GM19467 (cell line): ENCODE results near the gene THOC6.

Experiments used
- ATAC-seq: cut with Tn5 transposase; IDR thresholded peaks from one replicate; pipeline ENCODE4 v1.9.1; 2021; ENCODE audit warnings: mild to moderate bottlenecking, moderate library complexity; ENCODE audit not compliant: unreplicated experiment

The THOC6 gene

DNA sequence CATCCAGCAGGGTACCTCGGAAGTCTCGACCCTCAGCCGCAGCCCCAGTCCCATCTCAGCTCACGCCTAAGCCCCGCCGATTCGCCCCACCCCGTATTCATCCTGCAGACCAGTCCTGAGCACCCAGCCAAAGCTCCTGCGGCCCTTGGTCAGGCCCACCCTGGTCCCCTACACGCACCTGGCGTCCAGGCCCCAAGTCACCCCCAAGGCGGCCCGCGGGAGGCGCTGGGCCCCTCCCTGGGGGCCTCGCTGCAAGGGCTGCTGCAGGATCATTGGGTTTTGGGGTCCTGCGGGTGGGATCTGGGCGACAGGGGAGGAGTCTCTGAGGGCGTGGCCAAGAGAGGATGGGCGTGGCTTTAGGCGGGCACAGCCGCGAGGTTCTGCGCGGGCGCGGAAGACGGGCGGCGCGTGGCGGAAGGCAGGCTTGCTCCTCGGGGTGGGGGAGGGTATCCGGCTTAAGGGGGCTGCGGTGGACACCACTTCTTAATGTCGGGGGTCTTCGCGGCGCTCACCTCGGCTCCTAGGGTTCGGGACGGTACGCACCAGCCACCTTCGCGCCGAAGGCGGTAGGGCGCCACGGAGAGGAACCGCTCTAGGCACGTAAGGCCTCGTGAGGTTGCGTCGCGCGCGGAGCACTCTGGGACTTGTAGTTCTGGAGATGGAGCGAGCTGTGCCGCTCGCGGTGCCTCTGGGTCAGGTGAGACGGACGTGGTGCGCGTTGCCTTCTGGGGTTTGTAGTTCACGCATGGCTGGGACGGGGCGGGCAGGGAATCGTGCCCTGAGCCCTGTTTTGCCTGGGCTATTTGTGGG lies at the start of gene THOC6, which contains the start of gene HCFC1R1:
Gene THOC6, plus strand, starts transcription at position 367 of the 810 bp plus-strand sequence. Its CDS starts 292 bp downstream, at position 659.
Gene HCFC1R1, minus strand, starts transcription at position 274 of the 810 bp plus-strand sequence. Its CDS starts 1 bp downstream, at position 273.
- peak; percentile 65 for ATAC-seq

DNA sequence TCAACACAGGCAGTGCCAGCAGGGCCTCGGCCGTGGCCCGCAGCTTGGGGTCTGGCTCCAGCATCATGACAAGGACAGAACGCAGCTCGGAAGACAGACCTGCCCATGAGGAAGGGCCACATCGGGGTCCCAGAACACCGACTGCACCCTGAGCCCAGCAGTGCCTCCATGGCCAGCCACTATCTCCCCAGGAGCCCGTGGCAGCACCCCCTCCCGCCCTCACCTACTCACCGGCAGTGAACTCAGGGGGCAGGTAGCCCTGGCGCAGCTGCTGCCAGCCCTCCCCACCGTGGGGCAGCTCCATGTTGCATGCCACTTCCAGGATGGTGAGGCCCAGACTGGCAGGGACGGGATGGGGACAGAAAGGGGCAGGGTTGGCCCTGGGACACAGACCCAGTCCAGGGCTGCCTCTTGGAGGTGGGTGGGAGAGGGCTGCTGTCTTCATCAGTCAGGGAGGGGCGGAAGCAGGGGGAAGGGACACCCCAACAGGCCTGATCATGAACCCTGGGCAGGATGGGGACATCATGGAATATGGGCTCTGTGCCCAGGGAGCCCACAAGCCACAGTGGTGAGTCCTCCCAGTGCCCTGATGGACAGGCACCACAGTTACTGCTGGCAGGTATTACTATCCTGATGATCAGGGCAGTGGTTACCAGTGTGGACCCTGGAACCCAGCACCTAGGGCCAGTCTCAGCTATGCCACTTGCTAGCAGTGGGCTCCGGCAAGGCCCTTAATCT lies 49.3 kb upstream of the THOC6 start:
- ATAC-seq, result no peak

DNA sequence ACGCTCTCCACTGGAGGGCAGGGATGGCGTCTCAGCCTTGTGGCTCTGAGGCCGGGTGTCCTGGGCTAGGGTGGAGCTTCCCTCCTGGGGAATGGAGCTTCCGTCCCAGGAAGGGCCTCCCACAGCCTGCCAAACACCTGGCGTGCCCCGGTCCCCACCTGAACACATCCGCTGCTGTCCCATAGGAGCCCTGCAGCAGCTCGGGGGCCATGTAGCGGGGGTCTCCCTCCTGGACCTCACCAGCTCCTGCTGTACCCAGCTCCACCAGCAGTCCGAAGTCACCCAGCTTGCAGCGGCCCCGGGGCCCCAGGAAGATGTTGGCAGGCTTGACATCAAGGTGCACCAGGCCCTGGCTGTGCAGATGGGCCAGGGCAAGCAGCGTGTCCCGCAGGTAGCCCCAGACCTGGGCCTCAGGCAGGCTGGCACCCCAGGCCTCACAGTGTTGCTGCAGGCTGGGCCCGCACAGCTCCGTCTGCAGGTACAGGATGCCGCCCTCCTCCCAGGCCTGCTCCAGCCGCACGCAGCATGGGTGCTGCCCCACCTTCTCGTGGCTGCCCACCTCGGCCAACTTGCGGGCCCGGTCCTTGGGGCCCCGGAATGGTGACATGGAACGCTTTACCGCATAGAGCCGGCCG lies 48.6 kb upstream of the THOC6 start:
- no peak for ATAC-seq

DNA sequence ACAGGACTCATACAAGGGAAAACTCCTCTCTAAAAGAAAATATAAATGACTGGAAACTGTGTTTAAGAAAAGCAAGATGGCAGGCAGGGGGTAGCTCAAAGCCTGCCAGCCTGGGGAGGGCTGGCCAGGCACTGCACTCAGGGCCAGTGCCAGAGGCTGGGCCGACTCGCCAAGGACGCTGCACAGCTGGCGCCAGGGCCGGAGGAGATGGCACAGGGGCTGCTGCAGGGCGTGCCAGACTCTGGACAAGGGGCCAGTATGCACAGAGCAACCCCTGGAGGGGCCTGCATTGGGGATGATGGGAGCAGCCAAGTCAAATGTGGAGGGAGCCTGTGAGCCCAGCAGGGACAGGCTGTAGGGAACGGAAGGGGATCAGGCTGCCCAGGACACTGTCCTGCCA lies 47.6 kb upstream of the THOC6 start:
- ATAC-seq, result no peak

DNA sequence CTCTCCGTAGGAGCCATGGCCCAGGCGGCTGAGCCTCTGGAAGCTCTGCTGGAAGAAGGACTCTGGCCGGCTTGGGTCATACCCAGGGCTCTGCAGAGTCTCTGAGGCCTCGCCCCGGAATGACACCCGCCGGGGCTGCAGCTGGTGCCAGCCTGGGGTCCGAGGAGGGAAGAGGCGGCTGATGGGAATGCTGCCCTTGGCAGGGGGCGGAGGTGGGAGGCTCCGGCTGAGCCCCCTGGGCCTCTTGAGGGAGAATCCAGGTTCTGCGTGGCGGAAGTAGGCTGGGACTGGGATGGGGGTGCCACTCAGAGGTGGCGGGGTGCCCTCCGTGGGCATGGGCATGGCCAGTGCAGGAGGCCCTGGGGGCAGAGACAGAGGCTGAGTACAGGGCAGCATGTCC lies 47.2 kb upstream of the THOC6 start:
- no peak for ATAC-seq

DNA sequence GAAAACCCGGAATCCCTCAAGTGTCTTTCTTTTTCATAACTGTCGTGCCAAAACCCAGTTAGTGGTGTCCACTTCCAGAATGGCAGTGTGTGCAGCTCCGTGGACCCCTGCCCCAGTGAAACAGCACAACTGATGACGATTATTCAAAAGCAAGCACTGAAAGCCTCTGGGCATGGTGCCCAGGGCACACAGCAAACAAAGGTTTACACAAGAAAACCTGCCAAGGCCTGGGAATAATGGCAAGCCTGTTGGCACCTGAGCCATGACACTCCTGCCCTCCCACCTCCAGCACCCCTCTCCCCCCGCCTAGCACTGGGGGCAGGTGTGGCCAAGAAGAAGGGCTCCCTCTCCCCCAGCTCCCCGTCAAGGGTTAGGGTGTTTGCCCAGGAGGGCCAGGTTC lies 46.4 kb upstream of the THOC6 start:
- ATAC-seq, result no peak

DNA sequence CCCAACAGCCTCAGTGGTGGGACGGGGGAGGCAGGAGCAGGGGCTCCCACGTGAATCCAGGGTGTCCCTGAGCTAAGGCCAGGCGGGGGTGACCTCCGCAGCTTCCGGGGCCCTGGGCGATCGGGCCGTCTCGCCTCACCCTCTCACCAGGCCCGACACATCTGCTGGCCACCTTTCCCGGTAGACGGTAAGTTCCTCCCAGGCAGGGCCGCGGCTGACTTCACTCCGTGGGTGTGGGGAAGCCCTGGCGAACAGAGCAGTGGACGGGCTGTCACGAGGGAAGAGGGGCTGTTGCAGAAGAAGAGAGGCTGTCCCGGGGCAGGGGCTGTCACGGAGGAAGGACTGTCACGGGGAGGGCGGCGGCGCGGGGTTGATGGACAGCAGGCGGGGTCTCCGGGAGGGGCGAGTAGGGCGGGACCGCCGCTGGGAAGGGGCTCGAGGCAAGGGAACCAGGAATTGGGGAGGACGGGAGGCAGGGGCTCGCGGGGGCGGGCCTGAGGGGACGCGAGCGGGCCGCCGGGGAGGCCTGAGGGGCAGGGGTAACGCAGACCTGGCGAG lies 44.1 kb upstream of the THOC6 start:
- ATAC-seq, result peak; percentile 15

DNA sequence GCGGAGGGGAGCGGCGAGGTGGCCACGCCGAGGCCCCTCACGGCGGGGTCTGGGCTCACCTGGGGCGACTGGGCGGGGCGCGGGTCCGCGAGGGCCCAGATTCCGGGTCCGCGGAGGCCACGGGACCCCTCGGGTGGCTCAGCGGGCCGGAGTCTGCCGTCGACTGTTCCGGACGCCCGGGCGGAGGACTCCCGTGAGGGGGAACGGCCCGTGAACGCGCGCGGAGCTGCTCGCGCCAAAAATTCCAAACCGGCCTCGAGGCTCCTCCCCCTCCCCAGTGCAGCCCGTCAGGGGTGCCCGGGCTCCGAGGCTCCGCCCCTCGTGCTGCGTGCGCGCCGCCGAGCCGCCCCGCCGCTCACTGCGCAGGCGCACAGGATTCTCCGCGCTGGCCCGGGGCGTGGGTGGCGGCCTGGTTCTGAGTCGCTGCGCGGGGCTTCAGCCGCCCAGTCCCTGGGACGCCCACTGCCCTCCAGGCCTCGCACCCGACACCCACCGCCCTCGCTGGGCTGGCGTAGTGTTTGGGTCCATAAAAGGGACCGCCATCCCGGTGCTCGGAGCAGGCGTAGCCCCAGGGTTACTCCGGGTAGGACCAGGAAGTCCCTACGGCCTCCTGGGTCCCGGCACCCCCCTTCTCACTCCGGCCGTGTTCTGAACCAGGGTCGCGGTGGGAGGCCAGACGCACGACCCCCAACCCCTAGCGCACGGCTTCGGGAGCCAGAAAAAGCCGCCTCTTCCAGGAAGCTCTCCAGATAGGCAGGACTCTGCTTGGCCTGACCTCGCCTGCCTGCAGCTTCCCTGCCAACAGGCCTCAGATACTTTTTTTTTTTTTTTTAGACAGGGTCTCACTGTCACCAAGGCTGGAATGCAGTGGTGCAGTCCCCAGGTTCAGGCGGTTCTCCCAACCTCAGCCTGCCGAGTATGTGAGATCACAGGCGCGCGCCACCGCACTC lies 43.3 kb upstream of the THOC6 start, which contains the start of gene PKMYT1:
Gene PKMYT1, minus strand, starts transcription at position 220 of the 950 bp plus-strand sequence. CDS start 789 bp downstream, outside the sequence.
- ATAC-seq, result peak; percentile 75

DNA sequence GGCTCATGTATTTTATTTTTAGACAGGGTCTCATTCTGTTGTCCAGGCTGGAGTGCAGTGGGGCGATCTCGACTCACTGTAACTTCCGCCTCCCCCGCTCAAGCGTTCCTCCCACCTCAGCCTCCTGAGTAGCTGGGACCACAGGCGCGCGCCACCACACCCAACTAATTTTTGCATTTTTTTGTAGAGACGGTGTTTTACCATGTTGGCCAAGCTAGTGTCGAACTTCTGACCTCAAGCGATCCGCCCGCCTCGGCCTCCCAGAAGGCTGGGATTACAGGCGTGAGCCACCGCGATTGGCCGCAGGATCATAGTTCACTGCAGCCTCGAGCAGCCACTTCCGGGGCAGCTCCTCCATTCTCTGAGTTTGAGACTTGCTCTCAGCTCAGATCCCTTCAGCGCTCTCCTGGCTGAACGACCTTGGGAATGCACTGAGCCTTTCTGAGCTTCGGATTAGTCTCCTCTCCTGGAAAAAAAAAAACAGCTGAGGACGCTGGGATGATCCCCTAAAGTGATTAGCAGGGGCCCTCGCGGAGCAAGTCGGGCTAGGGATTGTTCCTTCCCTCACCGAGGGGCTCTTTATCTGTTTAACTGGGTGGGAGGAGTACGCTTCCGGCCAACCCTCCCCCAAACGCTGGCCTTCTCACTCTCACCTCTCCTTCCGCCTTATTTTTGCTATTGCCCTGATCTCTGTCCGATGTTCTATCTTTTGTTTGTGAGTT lies 42.5 kb upstream of the THOC6 start:
- no peak for ATAC-seq

DNA sequence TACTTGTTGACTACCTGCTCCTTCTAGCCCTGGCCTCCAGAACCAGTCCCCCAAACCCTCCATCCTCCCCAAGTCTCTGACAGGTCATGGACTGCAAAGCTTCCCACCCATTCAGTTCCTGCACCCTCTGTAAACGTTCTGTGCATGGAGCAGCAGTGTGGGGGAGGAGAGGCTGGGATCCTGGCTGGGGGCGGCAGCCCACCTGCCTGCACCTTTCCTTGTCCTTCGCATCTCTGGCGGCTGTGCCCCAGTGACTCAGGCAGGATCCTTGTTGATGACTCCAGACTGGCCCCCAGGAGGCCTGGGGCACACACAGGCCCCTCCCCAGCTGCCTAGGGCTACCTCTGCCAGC lies 42.0 kb upstream of the THOC6 start:
- no peak for ATAC-seq

DNA sequence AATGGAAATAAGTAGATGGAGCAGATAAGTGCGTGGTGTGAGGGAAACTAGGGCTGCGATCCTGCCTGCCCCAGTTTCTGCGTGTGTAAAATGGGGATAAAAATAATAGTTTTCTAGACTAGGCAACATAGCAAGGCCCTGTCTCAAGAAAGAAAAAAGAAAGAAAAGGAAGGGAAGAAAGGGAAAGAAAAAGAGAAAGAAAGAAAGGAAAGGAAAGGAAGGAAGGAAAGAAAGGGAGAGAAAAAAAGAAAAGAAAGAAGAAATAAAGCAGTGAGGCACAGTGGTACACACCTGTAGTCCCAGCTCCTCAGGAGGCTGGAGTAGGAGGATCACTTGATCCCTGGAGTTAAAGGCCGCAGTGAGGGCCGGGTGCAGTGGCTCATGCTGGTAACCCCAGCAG lies 41.4 kb upstream of the THOC6 start:
- ATAC-seq, result no peak

DNA sequence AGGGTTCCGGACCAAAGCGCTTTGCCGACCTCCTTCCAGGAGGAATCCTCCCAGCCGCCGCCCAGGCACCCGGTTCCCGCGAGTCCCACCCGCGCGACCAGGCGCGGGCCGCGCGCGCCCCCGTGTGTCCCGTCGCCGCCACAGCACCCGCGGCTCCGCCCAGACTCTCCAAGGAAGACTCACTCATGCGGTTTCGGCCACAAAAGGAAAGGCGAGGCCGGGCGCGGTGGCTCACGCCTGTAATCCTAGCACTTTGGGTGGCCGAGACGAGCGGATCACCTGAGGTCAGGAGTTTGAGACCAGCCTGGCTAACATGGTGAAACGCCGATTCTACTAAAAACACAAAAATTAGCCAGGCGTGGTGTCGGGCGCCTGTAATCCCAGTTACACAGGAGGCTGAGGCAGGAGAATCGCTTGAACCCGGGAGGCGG lies 40.1 kb upstream of the THOC6 start:
- ATAC-seq, result no peak

DNA sequence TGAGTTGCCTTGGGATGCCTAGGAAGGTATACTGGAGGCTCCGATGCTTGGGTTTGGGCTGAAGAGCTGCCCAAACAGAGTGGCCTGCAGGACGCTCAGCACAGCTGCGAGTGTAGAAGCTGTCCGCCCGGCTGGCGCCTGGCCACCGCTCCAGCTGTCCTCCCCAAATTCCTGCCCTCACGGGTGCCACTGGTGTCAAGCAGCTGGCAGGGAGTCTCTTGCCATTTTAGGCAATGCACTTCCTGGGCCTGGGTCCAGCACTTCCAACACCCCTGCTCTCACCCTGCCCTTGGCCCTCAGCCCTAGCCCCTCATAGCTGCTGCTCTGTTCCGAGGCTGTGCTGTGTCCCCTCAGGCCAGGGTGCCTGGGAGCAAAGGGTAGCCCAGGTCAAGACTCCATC lies 38.4 kb upstream of the THOC6 start:
- ATAC-seq, result no peak

DNA sequence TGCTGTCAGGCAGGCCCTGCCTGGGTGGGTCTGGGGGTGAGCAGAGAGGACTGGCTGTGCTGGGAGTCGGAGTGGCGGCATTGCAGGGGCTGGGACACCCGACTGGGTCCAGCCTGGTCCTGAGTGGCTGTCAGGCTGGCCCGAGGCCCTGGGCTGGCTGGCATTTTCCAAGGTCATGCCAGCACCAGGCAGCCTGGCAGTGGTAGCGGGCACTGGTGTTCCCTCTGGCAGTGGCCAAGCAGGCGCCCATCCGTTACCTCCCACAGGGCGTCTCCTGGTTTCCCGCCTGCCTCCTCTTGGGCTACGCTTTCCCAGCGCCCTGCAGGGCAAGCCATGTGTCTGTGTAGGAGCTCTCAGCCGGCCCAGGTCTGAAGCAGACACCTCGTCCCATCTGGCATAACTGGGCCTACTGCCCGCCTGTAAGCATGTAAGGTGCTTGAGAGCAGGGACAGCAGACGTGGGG lies 37.9 kb upstream of the THOC6 start:
- no peak for ATAC-seq

DNA sequence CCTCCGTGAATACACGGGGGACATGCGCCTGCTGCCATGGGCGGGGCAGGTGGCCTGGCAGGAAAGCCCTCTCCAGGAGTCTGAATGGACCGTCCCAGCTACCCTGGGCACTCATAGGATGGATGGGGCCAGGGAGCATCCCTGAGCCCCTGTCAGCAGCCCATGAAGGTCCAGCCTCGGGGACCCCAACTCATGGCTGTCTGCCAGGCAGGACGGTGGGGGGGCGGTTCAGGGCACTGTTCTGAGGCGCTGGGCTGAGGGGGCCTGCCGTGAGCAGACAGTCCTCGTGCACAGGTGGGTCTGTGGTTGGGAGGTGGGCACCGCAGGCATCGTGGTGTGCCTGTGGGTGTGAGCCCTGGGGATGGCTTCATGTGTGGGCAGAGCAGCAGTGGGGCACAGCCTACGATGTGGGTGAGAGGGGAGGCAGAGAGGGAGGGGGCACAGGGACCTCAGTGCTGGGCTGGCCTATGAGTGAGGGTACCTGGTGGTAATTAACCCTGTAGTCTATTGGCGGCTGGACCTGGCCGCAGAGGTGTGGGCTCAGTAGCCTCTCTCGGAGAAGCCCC lies 37.1 kb upstream of the THOC6 start:
- no peak for ATAC-seq

DNA sequence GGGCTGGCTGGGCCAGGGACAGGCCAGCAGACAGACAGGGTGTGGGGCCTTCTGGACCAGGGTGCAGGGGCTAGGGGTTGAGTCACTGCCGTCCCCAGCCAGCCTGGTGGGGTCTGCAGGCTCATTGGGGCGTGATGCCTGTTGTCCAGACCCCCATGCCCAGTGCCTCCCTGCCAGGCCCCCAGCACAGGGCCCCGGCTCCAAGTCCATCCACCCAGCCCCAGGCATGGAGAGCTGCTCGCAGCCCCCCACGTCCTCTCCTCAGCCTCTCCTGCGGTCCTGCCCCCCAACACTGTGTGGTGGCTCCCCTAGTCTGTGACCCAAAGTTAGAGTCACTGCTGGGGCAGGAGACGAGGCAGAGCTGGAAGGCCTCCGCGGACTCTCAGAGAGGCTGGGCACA lies 36.5 kb upstream of the THOC6 start:
- ATAC-seq, result no peak

DNA sequence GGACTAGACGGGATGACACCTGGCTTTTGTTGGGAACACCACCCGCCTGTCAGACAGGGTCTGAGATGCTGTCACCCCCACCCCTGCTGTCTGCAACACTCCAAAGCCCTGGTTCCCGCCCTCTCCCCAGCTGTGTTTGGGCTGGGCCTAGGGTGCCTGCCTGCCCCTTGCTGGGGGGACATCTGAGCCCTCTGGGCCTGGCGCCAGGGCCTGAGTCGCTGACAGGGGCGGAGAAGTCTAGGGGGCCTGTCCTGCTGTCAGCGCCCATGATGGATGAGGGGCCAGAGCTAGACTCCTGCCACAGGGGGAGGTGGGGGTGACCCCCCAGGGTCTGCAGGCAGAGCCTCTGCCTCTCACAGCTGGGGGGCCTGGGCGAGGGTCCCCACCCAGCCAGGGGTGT lies 36.0 kb upstream of the THOC6 start:
- ATAC-seq, result no peak

DNA sequence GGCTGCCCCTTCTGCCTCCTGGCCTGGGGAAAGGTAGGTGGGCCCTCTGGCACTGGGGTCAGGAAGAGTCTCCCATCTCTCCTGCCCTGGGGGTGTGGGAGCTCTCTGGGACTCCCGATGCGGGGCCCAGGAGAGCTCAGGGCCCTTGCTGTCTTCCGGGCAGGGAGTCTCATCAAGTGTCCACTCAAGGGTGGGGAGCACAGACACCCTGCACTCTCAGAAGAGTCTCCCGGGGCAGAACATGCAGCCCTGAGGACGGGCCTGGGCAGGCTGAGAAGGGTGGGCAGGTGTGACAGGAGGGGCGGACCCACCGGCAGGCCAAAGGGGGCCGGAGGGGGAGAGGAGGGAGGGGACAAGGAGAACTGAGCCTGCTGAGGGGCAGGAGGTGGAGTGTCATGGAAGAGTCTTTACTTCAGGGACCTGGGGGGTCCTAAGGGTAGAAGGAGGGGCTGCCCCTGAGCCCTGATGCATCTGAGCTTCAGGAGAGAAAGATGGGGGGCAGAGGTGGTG lies 35.2 kb upstream of the THOC6 start:
- no peak for ATAC-seq

DNA sequence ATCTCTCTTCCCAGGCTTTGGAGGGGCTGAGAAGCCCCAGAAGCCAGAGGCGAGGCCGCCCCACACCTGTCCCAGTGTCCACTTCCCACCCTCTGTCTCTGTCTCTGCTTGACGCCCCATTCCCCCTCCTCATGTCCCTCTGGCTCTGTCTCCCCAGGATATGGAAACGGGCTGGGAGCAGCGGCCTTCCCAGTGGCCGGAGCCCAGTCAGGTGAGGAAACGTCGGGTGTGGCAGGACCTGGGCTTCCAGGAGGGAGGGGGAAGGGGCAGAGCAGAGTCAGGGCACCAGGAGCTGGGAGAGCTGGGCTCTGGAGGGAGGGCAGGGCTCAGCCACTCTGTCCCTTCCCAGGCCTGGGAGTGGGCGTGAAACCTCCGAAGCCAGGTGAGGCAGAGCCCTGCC lies 32.9 kb upstream of the THOC6 start:
- no peak for ATAC-seq
